NOMO-1 treated with dmso at 0.1 percent for 144 hours (cell line): ENCODE data around the gene SLC29A3.

Experiments
- DNase-seq: peaks from one replicate; lab custom pipeline; 2025; ENCODE audit not compliant: unreplicated experiment; lab: John Stamatoyannopoulos, UW

SLC29A3 gene

GRCh38 chr10:71319800-71320392 is 837 bp downstream of the SLC29A3 start:
- no peak for DNase-seq

DNA sequence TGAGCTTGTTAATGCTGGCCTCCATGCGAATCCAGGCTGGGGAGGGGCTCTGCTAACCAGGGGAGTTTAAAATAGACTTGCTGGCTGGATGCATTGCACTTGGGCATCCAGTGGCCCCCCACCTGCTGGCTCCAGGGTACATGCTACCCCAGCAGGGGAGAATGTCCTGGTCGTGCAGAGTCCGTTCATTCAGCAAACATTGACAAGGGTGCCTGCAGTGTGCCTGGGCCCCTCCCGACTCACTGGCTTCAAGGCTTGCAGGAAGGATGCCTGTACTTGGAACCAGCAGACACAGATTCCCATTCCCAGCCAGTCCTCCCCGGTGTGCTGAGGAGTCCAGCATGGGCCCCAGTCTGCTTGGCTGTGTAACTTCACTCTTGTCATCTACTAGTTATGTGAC is 1.5 kb downstream of the SLC29A3 start:
- DNase-seq, result no peak

DNA sequence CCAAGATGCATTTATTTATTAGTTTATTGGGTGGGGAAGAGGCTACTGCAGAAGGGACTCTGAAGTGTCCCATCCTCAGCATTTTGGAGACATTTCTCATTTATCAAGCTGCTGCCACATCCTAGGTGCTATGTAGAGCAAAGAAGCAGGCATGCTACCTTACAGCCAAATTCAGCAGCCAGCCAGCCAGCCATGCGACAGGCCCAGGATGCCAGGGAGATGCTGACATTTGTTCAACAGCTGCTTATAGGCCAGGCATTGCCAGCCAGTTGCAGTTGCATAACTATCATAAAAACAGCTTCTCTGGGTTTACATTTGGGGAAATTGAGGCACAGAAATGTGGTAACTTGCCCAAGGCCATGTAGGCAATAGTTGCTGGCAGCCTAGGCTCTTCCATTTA is 2.3 kb downstream of the SLC29A3 start:
- no peak for DNase-seq

GRCh38 chr10:71323407-71323806 is 4.3 kb downstream of the SLC29A3 start:
- DNase-seq, result no peak

- no peak for DNase-seq
These were observed 5.7 kb downstream of the SLC29A3 start for GRCh38 chr10:71324743-71325142.

DNA sequence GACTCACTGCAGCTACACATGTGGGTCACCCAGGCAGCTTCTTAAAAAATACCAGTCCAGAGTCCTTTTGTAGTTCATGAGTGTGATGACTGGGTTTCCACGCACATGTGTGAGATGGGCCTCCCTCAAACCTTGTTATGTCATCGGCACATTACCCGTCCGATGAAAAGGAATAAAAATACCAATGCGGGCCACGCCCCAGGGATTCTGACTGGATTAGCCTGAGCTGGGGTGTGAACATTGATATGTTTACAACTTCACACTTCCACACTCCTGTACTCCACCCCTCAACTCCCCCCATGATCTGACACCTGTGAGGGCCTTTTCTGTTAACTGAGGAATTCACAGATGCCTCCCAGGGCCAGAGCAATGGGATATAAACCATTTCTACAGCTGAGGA is 6.2 kb downstream of the SLC29A3 start:
- DNase-seq, result no peak

DNA sequence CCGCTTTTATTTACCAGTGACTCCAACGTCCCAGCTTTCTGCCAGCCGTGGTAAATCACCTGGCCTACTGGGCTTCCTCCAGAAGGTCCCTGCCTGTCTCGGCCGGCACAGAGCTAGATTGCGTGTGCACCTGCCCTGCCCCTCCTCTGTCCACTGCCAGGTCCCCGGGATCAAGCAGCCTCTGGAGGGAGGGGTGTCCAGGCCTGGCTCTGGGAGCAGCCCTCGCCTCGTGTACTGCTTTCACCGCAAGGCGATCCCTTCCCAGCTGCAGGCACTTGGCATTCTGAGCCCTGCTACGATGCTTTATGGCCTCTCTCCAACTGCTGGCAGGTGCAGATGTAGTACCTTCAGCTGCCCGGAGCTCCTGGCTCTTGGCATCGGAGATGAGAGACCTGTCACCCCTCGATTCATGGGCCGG is 7.4 kb downstream of the SLC29A3 start:
- no peak for DNase-seq

- no peak for DNase-seq
These were observed 11.8 kb downstream of the SLC29A3 start for GRCh38 chr10:71330789-71331404.

DNA sequence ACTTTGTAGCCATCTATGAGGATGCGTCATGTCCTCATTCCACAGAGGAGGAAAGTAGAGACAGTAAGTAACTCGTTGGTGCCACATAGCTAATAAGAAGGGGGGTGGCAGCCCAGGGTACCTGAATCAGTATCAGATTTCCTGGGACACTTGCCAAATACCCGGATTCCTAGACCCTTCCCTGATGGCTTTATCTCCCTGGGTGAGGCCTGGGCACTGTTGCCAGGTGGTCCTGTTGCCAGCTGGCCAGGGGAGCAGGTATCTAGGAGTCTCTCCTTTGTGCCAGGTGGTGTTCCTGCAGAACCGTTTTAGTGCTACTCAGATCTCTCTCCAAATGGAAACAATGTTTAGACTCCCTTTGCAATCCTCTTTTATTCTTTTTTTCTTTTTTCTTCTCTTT is 12.7 kb downstream of the SLC29A3 start:
- DNase-seq, result no peak

GRCh38 chr10:71332466-71332865 is 13.4 kb downstream of the SLC29A3 start:
- no peak for DNase-seq

DNA sequence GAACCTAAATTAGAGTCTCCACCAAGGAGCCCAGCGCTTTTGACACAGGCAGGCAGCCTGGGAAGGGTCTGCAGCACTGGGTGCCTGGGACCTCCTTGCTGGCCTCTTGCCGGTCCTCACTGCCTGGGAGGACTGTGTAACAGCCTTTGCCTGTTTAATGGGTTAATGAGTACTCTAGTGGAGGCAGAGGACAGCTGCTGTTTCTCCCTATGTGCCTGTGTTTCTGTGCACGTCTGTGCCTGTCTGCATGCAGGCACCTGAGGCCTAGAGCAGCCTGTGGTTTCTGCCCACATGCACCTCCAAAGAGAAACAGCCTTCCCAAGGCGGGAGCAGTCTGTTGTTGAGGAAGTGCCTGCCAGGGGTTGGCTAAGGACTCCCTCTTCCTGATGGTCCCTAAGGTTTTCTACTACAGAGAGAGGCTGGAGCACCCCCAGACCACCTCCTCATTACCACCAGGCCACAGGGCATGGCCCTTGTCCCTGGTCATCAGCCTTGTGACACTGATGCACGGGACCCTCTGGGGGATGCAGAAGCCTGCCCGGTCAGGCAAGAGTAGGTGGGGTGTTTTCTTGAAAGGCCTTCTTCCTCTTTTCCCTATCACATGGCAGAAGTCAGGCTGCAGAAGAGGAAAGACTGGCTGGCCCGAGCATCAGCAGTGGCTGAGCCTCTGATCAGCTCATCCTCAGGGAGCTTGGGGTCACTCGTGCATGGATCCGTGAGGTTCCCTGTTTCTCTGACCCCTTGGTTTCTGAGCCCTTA is 14.2 kb downstream of the SLC29A3 start:
- DNase-seq, result peak; percentile 54

DNA sequence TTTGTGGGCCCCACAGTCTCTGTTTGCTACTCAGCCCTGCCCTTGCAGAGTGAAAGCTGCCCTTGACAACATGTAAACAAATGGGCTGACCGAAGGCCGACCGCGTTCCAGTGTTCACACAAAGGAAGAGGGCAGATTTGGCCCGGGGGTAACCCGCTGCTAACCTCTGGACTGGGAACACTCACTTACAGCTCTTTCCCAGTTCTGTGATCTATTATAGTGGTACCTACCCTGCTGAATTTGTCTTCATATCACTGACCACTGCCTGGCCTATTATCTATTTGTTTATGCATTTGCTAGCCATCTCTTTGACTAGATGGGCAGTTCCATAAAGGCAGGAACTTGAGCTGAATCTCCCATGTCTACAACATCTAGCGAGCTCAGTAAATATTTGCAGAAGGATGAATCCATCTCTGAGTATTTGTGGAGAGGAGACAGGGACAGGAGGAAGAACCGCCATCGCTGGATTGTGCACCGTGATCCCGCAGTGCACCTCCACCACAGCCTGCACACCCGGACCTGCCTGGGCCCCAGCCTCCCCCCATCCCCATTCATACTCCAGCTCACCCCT is 15.2 kb downstream of the SLC29A3 start:
- DNase-seq, result no peak

GRCh38 chr10:71335173-71335708 is 16.2 kb downstream of the SLC29A3 start:
- DNase-seq, result no peak

DNA sequence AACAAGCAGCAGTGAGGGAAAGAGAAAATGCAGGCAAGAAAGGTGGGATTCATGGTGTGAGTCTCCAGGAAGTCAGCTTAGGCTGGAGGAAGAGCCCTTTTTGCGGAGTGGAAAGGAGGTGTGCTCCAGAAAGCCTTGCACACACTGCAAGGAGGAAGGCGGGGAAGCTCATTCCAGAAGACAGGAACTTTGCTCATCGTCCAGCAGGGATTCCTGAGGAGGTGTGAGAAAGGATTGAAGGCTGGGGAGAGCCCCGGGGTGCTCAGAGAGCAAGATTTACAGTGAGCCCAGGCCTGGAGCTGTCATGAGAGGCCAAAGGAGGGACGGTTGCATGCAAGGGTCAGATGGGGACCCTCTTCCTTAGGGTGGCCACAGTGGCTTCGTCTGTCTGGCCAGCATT is 17.6 kb downstream of the SLC29A3 start:
- DNase-seq, result no peak

DNA sequence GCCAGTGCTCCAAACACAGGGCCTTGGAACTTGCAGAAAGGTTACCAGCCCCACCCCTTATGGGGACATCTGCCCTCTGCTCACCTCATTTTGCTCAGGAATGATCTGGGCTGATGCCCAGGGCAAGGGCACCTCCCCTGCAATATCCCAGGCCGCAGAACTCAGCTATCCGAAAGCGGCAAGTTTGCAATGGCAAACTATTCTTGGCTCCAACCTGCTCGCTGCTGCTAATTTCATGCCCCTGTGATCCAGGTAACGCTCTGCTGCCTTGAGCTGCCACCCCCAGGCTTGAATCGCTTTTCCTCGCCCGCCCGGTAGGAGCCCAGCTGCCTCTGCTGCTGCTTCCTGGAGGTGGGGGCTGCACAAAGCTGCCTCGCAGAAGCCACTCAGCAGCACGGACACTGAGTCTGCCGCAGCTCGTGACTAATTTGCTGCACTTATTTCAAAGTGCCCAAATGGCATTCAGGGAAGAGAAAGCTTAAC is 18.2 kb downstream of the SLC29A3 start:
- no peak for DNase-seq

GRCh38 chr10:71338728-71339495 is 19.9 kb downstream of the SLC29A3 start:
- no peak for DNase-seq

GRCh38 chr10:71339796-71340589 is 20.9 kb downstream of the SLC29A3 start:
- no peak for DNase-seq

DNA sequence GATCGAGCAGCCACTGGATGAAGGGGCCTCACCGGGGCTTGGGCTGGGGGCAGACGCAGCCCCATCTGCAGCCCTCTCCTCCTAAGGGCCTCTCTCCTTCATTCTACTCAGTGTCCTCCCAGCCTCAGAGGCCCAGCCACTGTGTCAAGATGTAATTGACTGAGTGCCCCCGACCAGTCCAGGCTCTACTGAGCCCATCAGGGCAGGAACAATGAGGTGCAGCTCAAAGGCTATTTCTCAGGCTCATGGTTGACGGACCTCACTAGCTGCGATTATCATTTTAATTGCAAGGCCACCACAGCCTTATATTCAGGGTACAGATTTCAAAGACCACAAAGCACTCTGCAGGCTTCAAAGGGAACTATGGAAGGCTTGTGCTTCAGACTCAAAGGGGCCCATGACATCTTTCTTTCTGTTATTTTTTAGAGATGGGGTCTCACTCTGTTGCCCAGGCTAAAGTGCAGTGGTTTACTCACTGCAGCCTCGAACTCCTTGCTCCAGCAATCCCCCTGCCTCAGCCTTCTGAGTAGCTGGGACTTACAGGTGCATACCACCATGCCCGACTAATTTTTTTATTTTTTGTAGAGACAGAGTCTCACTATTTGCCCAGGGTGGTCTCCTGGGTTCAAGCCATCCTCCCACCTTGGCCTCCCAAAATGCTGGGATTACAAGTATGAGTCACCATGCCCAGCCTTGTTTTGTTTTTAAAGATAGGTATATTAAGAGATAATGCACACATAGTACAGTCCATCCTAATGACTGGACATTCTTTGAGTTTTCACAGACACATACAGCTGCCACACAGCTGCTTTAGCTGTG is 23.7 kb downstream of the SLC29A3 start:
- DNase-seq, result no peak

- peak; percentile 56 for DNase-seq
These were observed 24.3 kb downstream of the SLC29A3 start for GRCh38 chr10:71343392-71343773.
